Mucosa of descending colon (tissue), 3 donors: Measurements from ENCODE around the gene TEP1. TPM values are rescaled to one million over a fixed set of nuclear protein-coding genes. Genes with fewer than 3 reads are reported as not detected.

Experiments
- ATAC-seq: fragments of 200-7000 bp; cut with Tn5 transposase; one replicate; pipeline ENCODE4 v1.9.1; 2020; ENCODE audit warnings: mild to moderate bottlenecking, moderate library complexity
- DNase-seq, 3 donors: peaks; one replicate each; pipeline ENCODE4 v3.0.0-alpha.2; 2020
- H3K36me3 ChIP-seq: fragments of 200-600 bp; one replicate; pipeline ENCODE4 v1.8.0; 2021; ENCODE audit warnings: low read depth, mild to moderate bottlenecking
- H3K4me1 ChIP-seq: fragments of 200-600 bp; one replicate; pipeline ENCODE4 v1.8.0; 2021; ENCODE audit warnings: low read depth, mild to moderate bottlenecking
- H3K4me3 ChIP-seq: fragments of 200-600 bp; one replicate; pipeline ENCODE4 v1.8.0; 2021; ENCODE audit warnings: mild to moderate bottlenecking
- H3K9me3 ChIP-seq: fragments of 200-600 bp; one replicate; pipeline ENCODE4 v1.8.0; 2021; ENCODE audit warnings: mild to moderate bottlenecking
- intact Hi-C, 2 donors: fragments of 100-400 bp; cut with DNase I in 1 of 2; cut with micrococcal nuclease in 1 of 2; formaldehyde crosslinking; loops; one replicate each; pipeline versions ENCODE4 v1.11.0 to v1.11.1; 2022; cut with DNase I, micrococcal nuclease
- total RNA-seq, 3 donors: library from RNA; stranded (reverse); fragmentation: NEBNext Ultra II Directional in 2 of 3; extraction: Animal tissue kit (Norgen Biotek cat#: 25700) in 2 of 3; gene quantifications; one replicate each; pipeline versions ENCODE4 v1.2.1 to v1.2.4, GENCODE V29; 2021 to 2023
- TF ChIP-seq, protein P1 (sequence below): fragments of 200-600 bp; IDR thresholded peaks from one replicate; pipeline ENCODE4 v1.8.0; 2022; ENCODE audit warnings: antibody characterized with exemption, mild to moderate bottlenecking
- donor health status: DM: no; HTN: no; CAD: no; lungs with moderate emphysema.
- donor health status: DM: no; HTN: no; CAD: no.
- donor health status: DM: no; HTN: yes; CAD: no.

TEP1 gene
- total RNA-seq, 3 donors from 2014 or later: 68.7 to 121 (median 85.8) TPM

DNA sequence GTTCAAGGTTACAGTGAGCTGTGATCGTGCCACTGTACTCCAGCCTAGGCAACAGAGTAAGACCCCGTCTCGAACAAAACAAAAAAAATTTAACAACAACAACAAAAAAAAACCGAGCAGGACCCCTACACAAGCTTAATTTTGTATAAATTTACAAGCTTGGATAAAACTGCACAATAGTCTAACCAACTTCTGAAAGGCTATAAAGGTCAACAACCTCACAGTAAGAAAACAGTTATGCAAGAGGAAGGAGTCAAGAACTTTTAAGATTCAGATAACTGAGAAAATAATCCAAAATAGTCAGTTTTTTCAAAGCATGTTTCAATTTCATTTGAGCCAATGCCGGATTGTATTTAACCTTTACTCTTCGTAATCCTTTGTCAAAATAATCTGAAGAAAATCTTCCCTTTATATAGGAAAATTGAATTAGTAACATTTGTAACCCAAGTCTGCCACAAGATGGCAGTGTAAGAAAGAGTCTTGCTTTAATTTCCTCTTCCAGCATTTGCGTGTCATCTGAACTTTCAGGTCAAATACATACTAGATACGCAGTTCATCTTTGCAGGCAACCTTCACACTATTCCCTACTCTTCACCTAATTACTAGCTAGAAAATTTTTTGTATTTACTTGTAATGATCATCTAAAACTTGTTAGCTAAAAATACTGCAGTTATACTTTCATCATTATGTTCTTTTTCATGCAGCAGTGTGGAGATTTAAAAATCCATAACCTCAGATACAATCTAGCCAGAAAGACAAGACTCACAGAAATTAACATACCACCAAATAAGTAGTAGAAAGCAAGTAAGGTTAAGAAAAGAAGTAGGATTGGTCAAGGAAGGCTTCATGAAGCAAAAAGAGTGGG lies 86.1 kb downstream of the TEP1 start:
- Histone ChIP-seq H3K4me1 (peaks cover 2% of the 10 kb centered on the region), H3K4me3 (no peak overlapping the region), H3K36me3 (no peaks in the 10 kb centered on the region), H3K9me3 (no peaks in the 10 kb centered on the region)
- intact Hi-C loops: loop anchor here in 1 of 2 donors (5.0 kb wide), 1 partner anchor 280 kb away; no protein-coding TSS in a partner anchor
- DNase-seq (peak in 1 of 3 donors; percentile 64), ATAC-seq (peak; percentile 84)
- TF ChIP-seq, protein P1, sequence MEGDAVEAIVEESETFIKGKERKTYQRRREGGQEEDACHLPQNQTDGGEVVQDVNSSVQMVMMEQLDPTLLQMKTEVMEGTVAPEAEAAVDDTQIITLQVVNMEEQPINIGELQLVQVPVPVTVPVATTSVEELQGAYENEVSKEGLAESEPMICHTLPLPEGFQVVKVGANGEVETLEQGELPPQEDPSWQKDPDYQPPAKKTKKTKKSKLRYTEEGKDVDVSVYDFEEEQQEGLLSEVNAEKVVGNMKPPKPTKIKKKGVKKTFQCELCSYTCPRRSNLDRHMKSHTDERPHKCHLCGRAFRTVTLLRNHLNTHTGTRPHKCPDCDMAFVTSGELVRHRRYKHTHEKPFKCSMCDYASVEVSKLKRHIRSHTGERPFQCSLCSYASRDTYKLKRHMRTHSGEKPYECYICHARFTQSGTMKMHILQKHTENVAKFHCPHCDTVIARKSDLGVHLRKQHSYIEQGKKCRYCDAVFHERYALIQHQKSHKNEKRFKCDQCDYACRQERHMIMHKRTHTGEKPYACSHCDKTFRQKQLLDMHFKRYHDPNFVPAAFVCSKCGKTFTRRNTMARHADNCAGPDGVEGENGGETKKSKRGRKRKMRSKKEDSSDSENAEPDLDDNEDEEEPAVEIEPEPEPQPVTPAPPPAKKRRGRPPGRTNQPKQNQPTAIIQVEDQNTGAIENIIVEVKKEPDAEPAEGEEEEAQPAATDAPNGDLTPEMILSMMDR: peak; percentile 48

DNA sequence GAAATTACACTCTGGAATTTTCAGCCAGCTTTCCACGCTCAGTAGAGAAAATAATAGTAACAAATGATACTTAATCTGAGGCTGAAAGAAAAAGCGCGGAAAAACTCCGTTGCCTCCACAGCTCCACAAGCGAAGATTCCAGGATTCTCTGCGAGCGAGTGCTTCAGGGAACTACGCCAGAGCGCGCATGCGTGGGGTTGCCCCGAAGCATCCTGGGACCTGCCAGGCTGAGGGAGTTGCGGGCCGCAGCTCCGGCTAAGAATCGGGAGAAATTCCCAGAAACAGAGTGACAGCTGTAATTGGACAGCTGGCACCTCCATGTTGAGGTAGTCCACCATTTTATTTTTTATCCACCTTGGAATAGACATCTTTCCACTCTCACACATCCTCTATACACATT lies 95.6 kb downstream of the TEP1 start:
- ATAC-seq: no peak
- H3K4me3 ChIP-seq: no peak overlapping the region

More for the DNA sequence above, 95.6 kb downstream of the TEP1 start:
- intact Hi-C loops: no loop called here
- no peak for DNase-seq
- H3K36me3 ChIP-seq: no peaks in the 10 kb centered on the region
- no peaks in the 10 kb centered on the region for H3K9me3 ChIP-seq
- TF ChIP-seq, protein P1: no peak
- no peaks in the 10 kb centered on the region for H3K4me1 ChIP-seq

Other genes with a start within 250 kb of the TEP1 start
- gene OR11G2, start 222.6 kb downstream of the TEP1 start, total RNA-seq: not detected
- gene OR11H6, start 189.8 kb downstream of the TEP1 start, total RNA-seq: not detected
- gene OR11H7, start 184.5 kb downstream of the TEP1 start, total RNA-seq: not detected
- not detected for gene OR11H4, start 174.2 kb downstream of the TEP1 start, total RNA-seq
- 10 to 100 TPM; 11.8 to 17.0 (median 13.2) TPM for gene TTC5, start 107.5 kb downstream of the TEP1 start, total RNA-seq
- gene CCNB1IP1, start 80.2 kb downstream of the TEP1 start, total RNA-seq: 10 to 100 TPM; 27.6 to 36.0 (median 28.0) TPM
- 10 to 100 TPM in 2 of 3 donors, 1 to 10 TPM in 1; 9.3 to 20.1 (median 14.8) TPM for gene PARP2, start 69.9 kb downstream of the TEP1 start, total RNA-seq
- gene KLHL33, start 22.7 kb upstream of the TEP1 start, total RNA-seq: under 1 TPM; 0.12 to 0.85 (median 0.27) TPM
- gene OSGEP, start 41.3 kb upstream of the TEP1 start, total RNA-seq: 10 to 100 TPM; 32.7 to 52.0 (median 35.9) TPM
- gene APEX1, start 41.7 kb upstream of the TEP1 start, total RNA-seq: 100 to 1,000 TPM in 1 of 3 donors, 10 to 100 TPM in 2; 83.9 to 115 (median 93.8) TPM
- 10 to 100 TPM; 40.6 to 48.4 (median 45.5) TPM for gene PIP4P1, start 47.9 kb upstream of the TEP1 start, total RNA-seq
- gene PNP, start 55.9 kb upstream of the TEP1 start, total RNA-seq: 10 to 100 TPM; 38.8 to 74.8 (median 72.8) TPM
- gene RNASE10, start 92.0 kb upstream of the TEP1 start, total RNA-seq: 1 to 10 TPM in 1 of 3 donors, under 1 TPM in 2; 0.60 to 1.0 (median 0.93) TPM
- not detected for gene RNASE9, start 147.5 kb upstream of the TEP1 start, total RNA-seq
- not detected for gene RNASE11, start 174.5 kb upstream of the TEP1 start, total RNA-seq
- not detected for gene RNASE12, start 177.9 kb upstream of the TEP1 start, total RNA-seq
- gene OR6S1, start 228.2 kb upstream of the TEP1 start, total RNA-seq: not detected